Measurements from ENCODE around the gene TRNAU1AP.

DNA sequence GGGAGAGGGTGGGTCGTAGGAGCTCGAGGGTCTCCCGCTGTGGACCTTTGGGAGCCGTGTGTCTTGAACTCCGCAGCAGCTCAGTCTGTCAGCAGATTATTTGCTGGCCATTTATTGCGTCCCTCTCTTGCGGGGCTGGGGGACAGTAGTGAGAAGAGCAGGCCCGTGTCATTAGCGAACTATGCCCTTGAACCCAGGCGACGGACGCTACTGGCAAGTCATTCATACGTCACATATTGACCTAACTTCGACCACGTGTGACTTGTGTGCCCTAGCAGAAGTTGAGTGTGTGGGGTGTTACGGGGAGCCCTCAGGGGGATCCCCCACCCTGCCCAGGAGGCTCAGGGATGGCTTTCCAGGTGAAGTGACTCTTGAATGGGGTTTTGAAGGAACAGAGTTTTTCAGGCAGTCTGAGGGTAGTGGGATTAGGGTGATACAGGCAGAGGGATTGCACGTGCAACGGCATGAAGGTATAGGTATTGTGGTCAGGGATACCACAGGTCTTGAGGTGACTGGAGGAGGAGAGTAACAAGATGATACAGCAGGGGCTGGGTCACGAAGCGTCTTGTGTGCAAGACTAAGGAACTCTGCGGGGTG, 34.0 kb upstream of the TRNAU1AP start:
- TF ChIP-seq, protein P1, sequence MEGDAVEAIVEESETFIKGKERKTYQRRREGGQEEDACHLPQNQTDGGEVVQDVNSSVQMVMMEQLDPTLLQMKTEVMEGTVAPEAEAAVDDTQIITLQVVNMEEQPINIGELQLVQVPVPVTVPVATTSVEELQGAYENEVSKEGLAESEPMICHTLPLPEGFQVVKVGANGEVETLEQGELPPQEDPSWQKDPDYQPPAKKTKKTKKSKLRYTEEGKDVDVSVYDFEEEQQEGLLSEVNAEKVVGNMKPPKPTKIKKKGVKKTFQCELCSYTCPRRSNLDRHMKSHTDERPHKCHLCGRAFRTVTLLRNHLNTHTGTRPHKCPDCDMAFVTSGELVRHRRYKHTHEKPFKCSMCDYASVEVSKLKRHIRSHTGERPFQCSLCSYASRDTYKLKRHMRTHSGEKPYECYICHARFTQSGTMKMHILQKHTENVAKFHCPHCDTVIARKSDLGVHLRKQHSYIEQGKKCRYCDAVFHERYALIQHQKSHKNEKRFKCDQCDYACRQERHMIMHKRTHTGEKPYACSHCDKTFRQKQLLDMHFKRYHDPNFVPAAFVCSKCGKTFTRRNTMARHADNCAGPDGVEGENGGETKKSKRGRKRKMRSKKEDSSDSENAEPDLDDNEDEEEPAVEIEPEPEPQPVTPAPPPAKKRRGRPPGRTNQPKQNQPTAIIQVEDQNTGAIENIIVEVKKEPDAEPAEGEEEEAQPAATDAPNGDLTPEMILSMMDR (IDR thresholded peaks at IDR 0.05): no peak
- no peak for TF ChIP-seq POLR2A (IDR thresholded peaks at IDR 0.05)

Data from lower leg skin (tissue), 3 donors.